SU-DHL-6 (cell line): ENCODE data around the gene FOXO6.

Source experiments
- CTCF ChIP-seq: fragments of 200-600 bp; sonication (generic); IDR thresholded peaks from one replicate; pipeline ENCODE4 v1.5.1; 2017; ENCODE audit warnings: antibody characterized with exemption, mild to moderate bottlenecking, low read length, moderate library complexity; ENCODE audit not compliant: insufficient read depth, poor library complexity, severe bottlenecking
- EZH2phosphoT487 ChIP-seq: fragments of 200-600 bp; sonication (generic), shearing (Covaris generic); conservative IDR thresholded peaks from 2 replicates; pipeline ENCODE4 v1.6.1; 2018; ENCODE audit warnings: mild to moderate bottlenecking, antibody characterized with exemption, low read length, moderate library complexity, mixed read lengths

- TF ChIP-seq CTCF (no peak), EZH2phosphoT487 (no peak)
These were observed 33.1 kb upstream of the FOXO6 start for GRCh38 chr1:41328001-41328615.
